Stimulated activated CD8-positive, alpha-beta memory T cell treated with anti-CD3 and anti-CD28 coated beads, Interleukin-4, amount 100 ng/mL, for 1 hour (primary cell): Measurements from ENCODE around the gene PCNA.

Experiments used
- DNase-seq, 2 donors: peaks; one replicate each; pipeline ENCODE4 v3.0.0-alpha.2; 2020; ENCODE audit warnings: low read depth in 2 of 2, low spot score in 1 of 2

The PCNA gene

GRCh38 chr20:5067877-5068645, 51.7 kb downstream of the PCNA start:
- DNase-seq: no peak

DNA sequence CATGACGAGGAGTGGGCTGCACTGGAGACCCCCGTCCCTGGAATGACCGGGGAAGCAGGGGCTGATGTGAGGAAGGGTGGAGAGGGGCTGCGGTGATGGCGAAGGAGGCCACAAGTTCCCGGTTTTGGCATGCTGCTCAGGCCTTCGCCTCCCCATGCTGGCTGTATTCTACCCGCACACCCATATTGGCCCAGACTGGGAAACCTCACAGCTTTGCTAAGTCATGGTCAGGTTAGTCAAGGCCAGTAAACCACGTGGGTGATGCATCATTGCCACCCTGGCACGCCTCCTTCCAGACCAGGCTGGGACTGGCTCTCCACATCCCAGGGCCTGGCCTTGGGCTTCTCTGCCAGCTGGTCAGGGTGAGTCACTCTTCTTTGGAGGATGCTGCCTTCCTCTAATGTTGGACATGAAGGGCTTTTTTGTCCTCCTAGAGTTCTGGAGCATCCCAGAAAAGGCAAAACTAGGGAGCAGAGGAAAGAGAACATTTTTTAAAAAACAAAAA, 53.8 kb downstream of the PCNA start:
- DNase-seq: no peak

DNA sequence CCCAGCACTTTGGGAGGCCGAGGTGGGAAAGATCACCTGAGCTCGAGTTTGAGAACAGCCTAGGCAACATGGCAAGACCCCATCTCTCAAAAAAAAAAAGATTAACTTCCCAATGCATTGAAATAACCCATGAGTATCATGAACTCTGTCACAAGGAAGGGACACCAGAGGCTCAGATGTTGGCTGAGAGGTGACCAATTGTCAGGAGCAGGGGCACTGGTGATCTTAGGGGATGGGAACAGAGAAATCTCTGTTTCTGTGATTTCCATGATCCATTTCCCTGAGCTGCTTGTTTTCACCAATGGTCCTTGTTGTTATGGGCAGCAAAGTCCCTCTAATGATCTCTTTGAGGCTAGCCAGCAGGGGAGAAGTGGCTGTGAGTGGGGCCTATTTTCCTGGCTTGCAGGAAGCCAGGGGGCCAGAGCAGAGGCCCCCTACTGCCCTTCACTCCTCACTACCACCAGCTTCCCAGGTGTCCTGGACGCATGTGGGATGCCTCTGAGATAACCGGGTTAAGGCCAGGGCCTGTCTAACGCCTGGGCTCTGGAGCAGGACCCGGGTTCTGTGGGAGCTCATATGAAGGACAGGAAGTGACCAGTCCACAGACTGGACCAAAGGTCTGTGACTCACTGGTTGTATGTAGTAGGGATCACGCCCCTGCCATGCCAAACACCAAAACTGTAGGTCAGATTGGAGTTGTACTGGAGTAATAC, 54.4 kb downstream of the PCNA start:
- no peak for DNase-seq
